IPS DF 4.7 (cell line): ENCODE data around the gene GPR32.
"Not testable (repeated sequence)": the region's sequence is repeated elsewhere in the genome, so short reads cannot be mapped to it uniquely, and the experiment has no call there.

ENCODE experiments used
- DNase-seq: peaks from one replicate; pipeline ENCODE4 v3.0.0-alpha.2; 2013; ENCODE audit warnings: low spot score; ENCODE audit errors: extremely low read depth

The GPR32 gene

DNA sequence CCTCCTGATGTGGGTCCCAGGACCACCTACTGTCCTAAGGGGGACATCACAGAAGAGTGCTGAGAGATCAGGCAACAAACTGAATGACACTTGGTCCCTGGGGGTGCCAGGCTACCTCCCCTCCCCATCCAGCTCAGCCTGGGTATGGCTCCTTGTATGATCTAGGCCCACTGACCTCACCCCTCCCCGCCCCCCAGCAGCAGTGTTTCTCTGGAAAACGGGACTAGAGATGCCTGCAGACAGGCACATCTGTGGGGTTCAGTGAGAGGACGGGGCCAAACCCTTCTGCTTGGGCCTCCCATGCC is 29.2 kb downstream of the GPR32 start:
- no peak for DNase-seq

GRCh38 chr19:50801107-50801506 is 30.8 kb downstream of the GPR32 start:
- no peak for DNase-seq

DNA sequence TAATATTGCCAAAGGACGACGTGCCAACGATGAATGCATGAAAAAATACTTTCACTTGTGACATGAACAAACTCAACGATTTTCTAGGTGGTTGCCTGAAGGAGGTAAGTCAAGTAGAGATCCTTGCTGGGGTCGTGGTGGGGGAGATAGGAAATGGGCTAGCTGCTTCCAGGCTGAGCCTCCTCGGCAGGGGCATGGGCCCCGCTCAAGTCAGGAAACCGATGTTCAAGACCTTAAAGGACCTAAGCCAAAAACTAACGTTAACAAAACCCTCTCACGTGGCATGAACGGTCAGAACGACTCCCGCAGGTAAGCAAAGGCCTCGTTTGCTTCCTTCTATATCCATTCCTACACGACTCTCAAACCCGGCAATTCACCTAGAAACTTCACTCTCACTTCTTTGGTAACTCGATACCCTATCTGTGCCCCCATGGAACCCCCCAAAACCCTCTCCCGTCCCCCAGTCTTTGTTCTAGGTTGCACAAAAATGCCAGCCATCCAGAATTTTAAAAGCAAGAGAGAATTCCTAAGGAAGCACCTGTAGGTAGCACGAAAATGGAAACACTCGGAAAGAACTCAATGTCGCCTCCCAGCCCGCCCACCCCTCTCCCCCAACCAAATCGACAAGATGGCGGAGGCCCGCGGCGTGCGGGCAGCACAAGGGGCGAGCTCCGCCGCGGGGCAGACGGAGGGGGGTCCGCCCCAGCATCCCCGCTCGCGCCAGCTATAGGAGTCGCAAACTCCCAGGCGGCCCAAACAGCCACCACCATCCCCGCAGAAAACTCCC is 33.6 kb downstream of the GPR32 start:
- no peak for DNase-seq

DNA sequence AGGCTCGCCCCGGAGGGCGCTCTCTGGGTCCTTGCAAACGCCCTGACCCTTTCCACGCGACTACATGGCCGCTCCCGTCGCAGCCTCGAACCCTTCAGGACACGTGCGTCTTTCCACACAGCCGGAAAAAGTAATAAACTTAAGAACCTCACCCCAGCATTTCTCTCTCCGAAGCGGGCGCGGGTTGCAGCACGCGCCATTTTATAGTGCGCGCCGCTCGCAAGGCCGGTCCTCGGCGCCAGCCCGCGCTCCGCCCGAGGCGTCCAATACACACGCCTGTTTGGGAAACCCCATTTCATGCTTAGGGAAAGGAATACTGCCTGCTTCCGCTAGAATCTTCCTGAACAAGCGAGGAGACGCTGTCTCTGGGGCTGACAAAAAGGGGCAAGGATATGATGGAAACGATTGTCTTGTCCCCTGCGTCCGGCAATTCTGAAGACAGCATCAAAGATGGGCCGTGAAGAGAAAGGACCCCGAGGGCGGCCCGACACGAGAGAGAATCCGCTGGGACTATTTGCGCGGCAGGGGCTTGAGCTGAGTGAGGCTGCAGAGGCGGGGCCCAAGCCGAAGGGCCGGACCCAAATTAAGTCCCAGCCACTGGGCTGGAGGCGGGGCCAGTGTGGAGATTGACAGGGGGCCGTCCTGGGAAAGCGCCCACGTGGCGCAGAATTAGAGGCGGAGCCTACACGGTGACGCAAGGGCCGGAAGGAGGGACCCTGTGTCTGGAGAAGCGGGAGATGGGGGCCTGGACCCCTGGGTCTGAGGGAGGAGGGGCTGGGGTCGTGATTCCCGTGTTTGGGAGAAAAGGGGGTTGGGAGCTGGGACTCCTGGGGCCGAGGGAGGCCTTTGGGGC is 34.4 kb downstream of the GPR32 start:
- DNase-seq = no peak

- no peak for DNase-seq
Observed at GRCh38 chr19:50808856-50809255, 38.6 kb downstream of the GPR32 start.

GRCh38 chr19:50811622-50812238 is 41.5 kb downstream of the GPR32 start:
- not testable (repeated sequence) for DNase-seq

DNA sequence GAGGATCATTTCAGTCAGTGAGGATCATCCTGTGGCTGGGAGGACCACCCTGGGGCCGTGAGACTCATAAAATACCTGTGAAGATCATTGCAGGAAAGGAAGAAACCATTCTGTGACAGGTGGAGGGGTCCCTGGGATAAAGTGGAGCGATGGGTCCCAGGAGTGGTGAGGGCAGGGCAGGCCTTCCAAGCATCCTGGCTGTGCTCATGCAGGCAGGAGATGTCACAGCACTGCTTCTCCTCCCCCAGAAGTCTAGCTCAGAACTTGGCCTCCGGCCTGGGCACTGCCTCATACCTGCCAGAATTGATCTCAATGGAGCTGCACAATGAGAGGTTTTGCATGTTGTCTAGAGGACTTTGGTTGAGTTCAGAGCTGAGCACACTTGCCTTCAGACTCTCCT is 42.2 kb downstream of the GPR32 start:
- DNase-seq = no peak

DNA sequence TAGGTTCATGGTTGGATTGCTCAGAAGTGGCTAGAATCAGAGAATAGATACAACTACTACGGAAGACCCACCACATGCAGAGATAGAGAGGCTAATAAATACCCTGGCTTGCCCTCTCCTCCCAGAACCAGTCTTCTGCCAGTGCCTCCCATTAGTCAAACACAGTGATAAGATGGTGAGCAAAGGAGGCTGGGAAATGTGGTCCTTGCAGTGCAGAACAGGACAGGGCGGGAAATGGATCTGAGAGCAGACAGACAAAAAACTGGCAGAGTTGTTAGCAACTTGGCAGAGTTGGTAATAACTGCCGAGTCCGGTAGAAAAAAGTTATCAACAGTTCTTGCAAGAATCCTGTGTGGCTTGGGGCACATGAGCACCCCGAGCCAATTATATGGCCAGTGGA is 44.6 kb downstream of the GPR32 start:
- DNase-seq = no peak

DNA sequence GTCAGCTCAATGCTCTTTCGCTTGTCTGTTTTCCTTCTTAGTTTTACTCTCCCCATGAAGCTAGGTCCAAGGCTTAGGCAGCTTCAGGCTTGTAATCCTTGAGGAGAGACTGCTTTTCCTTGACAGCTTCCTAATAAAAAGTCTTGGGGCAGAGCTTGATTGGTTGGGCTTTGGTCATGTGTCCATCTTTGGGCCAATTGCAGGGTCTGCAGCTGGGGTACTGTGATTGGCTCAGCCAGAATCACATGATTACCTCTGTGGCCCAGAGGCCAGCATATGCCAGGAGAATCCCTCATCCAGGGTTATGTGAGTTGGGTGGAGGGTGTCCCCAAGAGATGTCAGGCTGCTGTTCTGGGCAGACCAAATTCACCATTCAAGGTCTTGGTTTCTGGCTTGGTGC is 45.2 kb downstream of the GPR32 start:
- DNase-seq = no peak

- no peak for DNase-seq
Observed at GRCh38 chr19:50817941-50818858, 47.9 kb downstream of the GPR32 start.

DNA sequence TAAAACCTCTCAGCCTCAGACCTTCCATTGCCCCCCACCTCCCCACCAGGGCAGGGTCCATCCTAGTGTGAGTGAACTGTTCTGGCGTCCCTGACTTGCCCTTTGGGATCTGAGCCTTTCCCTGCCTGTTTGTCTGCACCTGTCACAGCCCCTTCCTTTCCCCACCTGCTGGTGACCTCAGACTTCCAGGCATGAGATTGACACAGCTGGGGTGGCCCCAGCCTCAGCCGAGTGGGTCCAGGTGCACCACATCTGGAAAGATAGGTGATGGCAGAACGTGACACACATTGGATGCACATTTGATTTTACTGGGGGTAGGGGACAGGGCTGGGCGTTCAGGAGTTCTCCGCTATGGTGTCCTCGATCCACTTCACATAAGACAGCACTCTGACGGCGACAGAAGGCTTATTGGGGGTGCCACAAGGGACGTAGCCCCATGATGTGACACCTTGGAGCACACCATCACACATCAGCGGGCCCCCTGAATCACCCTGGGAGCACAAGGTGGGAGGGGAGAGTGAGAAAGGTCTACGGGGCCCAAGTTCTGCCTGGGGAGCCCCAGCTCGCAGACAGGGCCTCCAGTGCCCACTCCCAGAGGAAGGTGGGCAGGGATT is 48.7 kb downstream of the GPR32 start:
- no peak for DNase-seq

DNA sequence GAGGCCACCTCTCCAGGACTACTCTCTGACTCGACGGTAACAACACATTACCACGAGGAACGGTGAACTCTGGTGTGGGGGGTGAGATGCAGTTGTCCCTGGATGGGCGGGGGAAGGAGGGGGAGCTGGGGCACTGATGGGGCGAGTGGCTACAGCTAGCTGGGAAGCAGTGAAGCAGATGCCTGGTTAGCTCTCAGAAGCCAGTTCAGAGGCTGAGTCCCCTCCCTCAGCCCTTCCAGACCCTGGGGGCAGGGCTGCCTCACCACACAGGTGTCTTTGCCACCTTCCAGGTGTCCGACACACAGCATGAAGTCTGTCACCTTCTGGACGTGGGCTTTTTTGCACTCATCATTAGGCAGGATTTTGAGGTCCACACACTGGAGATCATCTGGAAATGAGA is 49.4 kb downstream of the GPR32 start:
- no peak for DNase-seq

- no peak for DNase-seq
Observed at GRCh38 chr19:50820086-50820485, 49.8 kb downstream of the GPR32 start.

GRCh38 chr19:50820549-50821247 is 50.4 kb downstream of the GPR32 start:
- DNase-seq = no peak

GRCh38 chr19:50821248-50821612 is 51.0 kb downstream of the GPR32 start:
- DNase-seq = no peak
